H9 (cell line): Measurements from ENCODE around the gene CKS2. TPM values are rescaled to one million over a fixed set of nuclear protein-coding genes. Genes with fewer than 3 reads are reported as not detected.

Source experiments
- DNase-seq: peaks from one replicate; pipeline ENCODE4 v3.0.0-alpha.2; 2017
- H2AFZ ChIP-seq: one replicate; pipeline ENCODE4 v1.6.1; 2013; ENCODE audit warnings: mild to moderate bottlenecking, low read length, control low read depth, moderate library complexity
- H2AK5ac ChIP-seq: 2 replicates; pipeline ENCODE4 v1.6.1; 2013; ENCODE audit warnings: low read length, control low read depth, mixed read lengths; ENCODE audit not compliant: insufficient read length
- H2BK120ac ChIP-seq: one replicate; pipeline ENCODE4 v1.6.1; 2013; ENCODE audit warnings: low read depth, mild to moderate bottlenecking, low read length, control low read depth, inconsistent platforms; ENCODE audit not compliant: poor library complexity, severe bottlenecking
- H2BK12ac ChIP-seq: 2 replicates; pipeline ENCODE4 v1.6.1; 2013; ENCODE audit warnings: low read length, control low read depth, mixed read lengths, low read depth; ENCODE audit not compliant: insufficient read length
- H2BK15ac ChIP-seq: 2 replicates; pipeline ENCODE4 v1.6.1; 2013; ENCODE audit warnings: low read depth, low read length, control low read depth
- H2BK20ac ChIP-seq: one replicate; pipeline ENCODE4 v1.6.1; 2013; ENCODE audit warnings: low read depth, mild to moderate bottlenecking, low read length, control low read depth, inconsistent platforms; ENCODE audit not compliant: poor library complexity, severe bottlenecking
- H2BK5ac ChIP-seq: 2 replicates; pipeline ENCODE4 v1.6.1; 2013; ENCODE audit warnings: low read length, control low read depth, mixed read lengths; ENCODE audit not compliant: insufficient read length
- H3K14ac ChIP-seq: 2 replicates; pipeline ENCODE4 v1.6.1; 2013; ENCODE audit warnings: low read length, control low read depth; ENCODE audit not compliant: insufficient read depth
- H3K18ac ChIP-seq: 2 replicates; pipeline ENCODE4 v1.6.1; 2013; ENCODE audit warnings: low read depth, mild to moderate bottlenecking, mixed read lengths, low read length, control low read depth; ENCODE audit not compliant: insufficient read length
- H3K23ac ChIP-seq: 2 replicates; pipeline ENCODE4 v1.6.1; 2013; ENCODE audit warnings: low read length, control low read depth, mixed read lengths, low read depth; ENCODE audit not compliant: insufficient read length
- H3K23me2 ChIP-seq: 2 replicates; pipeline ENCODE4 v1.6.1; 2013; ENCODE audit warnings: low read depth, mild to moderate bottlenecking, mixed read lengths, low read length, control low read depth; ENCODE audit not compliant: insufficient read length, poor library complexity, severe bottlenecking
- H3K27ac ChIP-seq: 2 replicates; pipeline ENCODE4 v1.5.1; 2013; ENCODE audit warnings: low read length, control low read depth, mixed read lengths, low read depth; ENCODE audit not compliant: insufficient read length
- H3K27me3 ChIP-seq: 2 replicates; pipeline ENCODE4 v1.6.1; 2013; ENCODE audit warnings: low read length, control low read depth, inconsistent platforms; ENCODE audit not compliant: insufficient read depth
- H3K4ac ChIP-seq: 2 replicates; pipeline ENCODE4 v1.6.1; 2013; ENCODE audit warnings: low read depth, mild to moderate bottlenecking, control low read depth, inconsistent platforms, low read length, moderate library complexity
- H3K4me1 ChIP-seq: 2 replicates; pipeline ENCODE4 v1.6.1; 2013; ENCODE audit warnings: low read length, control low read depth, inconsistent platforms; ENCODE audit not compliant: insufficient read depth
- H3K4me2 ChIP-seq: 2 replicates; pipeline ENCODE4 v1.6.1; 2013; ENCODE audit warnings: low read length, control low read depth, mixed read lengths; ENCODE audit not compliant: insufficient read length, insufficient read depth
- H3K56ac ChIP-seq: 2 replicates; pipeline ENCODE4 v1.6.1; 2013; ENCODE audit warnings: low read depth, mild to moderate bottlenecking, mixed read lengths, low read length, control low read depth; ENCODE audit not compliant: insufficient read length
- H3K79me1 ChIP-seq: 2 replicates; pipeline ENCODE4 v1.6.1; 2013; ENCODE audit warnings: low read depth, mild to moderate bottlenecking, moderate library complexity, low read length, control low read depth, inconsistent platforms; ENCODE audit not compliant: insufficient read depth, poor library complexity, severe bottlenecking
- H3K79me2 ChIP-seq: 2 replicates; pipeline ENCODE4 v1.6.1; 2013; ENCODE audit warnings: low read length, control low read depth, inconsistent platforms; ENCODE audit not compliant: insufficient read depth
- H3K9ac ChIP-seq: 2 replicates; pipeline ENCODE4 v1.6.1; 2013; ENCODE audit warnings: low read length, control low read depth, mixed read lengths; ENCODE audit not compliant: insufficient read length; ENCODE audit errors: extremely low read depth
- H3K9me3 ChIP-seq: one replicate; pipeline ENCODE4 v1.6.1; 2013; ENCODE audit warnings: low read depth, low read length, inconsistent platforms; ENCODE audit not compliant: control insufficient read depth
- H3T11ph ChIP-seq: one replicate; pipeline ENCODE4 v1.6.1; 2013; ENCODE audit warnings: mild to moderate bottlenecking, low read length, control low read depth, inconsistent platforms
- H4K20me1 ChIP-seq: one replicate; pipeline ENCODE4 v1.6.1; 2013; ENCODE audit not compliant: control insufficient read depth, insufficient read length, insufficient read depth
- H4K5ac ChIP-seq: 2 replicates; pipeline ENCODE4 v1.6.1; 2013; ENCODE audit warnings: low read depth, mild to moderate bottlenecking, mixed read lengths, low read length, control low read depth; ENCODE audit not compliant: insufficient read length
- H4K8ac ChIP-seq: replicated peaks from 2 replicates; pipeline ENCODE4 v1.6.1; 2013; ENCODE audit warnings: low read length, control low read depth, mixed read lengths, low read depth; ENCODE audit not compliant: insufficient read length
- H4K91ac ChIP-seq: 2 replicates; pipeline ENCODE4 v1.6.1; 2013; ENCODE audit warnings: low read depth, mild to moderate bottlenecking, moderate library complexity, mixed read lengths, low read length, control low read depth; ENCODE audit not compliant: insufficient read length
- H3K27ac Mint-ChIP-seq, 3 experiments: 2 replicates in 2 of 3; 3 replicates in 1 of 3; pipeline ENCODE4 v1.8.0; 2020 to 2021; ENCODE audit warnings: mixed read lengths in 3 of 3, mild to moderate bottlenecking in 1 of 3, moderate library complexity in 1 of 3
- H3K27me3 Mint-ChIP-seq: 2 replicates; pipeline ENCODE4 v1.8.0; 2021; ENCODE audit warnings: low read depth, mild to moderate bottlenecking, moderate library complexity, mixed read lengths
- H3K36me3 Mint-ChIP-seq, 3 experiments: 2 replicates in 2 of 3; 3 replicates in 1 of 3; pipeline ENCODE4 v1.8.0; 2020 to 2021; ENCODE audit warnings: low read depth in 3 of 3, mixed read lengths in 3 of 3; ENCODE audit not compliant: insufficient read depth in 1 of 3
- H3K4me1 Mint-ChIP-seq, 2 experiments: 2 replicates each; pipeline ENCODE4 v1.8.0; 2020; ENCODE audit warnings: mixed read lengths in 2 of 2
- H3K4me3 Mint-ChIP-seq, 2 experiments: 2 replicates in 1 of 2; 3 replicates in 1 of 2; pipeline ENCODE4 v1.8.0; 2020 to 2021; ENCODE audit warnings: mild to moderate bottlenecking in 2 of 2, mixed read lengths in 2 of 2, moderate library complexity in 1 of 2
- H3K9me3 Mint-ChIP-seq, 2 experiments: 2 replicates in 1 of 2; 3 replicates in 1 of 2; pipeline ENCODE4 v1.8.0; 2020; ENCODE audit warnings: mild to moderate bottlenecking in 2 of 2, mixed read lengths in 2 of 2, moderate library complexity in 1 of 2
- CTCF ChIP-seq: fragments of 200-600 bp; sonication (generic); conservative IDR thresholded peaks from 3 replicates; pipeline ENCODE4 v1.8.0; 2021; ENCODE audit warnings: antibody characterized with exemption, mild to moderate bottlenecking
- WGBS: extraction: QIAGEN DNeasy Blood & Tissue Kit; methylation state at CpG from one replicate; pipeline ENCODE4 v1.1.7; 2013; ENCODE audit warnings: missing lambda C conversion rate, low lambda C conversion rate, mixed read lengths; ENCODE audit not compliant: insufficient read length; ENCODE audit errors: extremely low coverage; 5-methylcytosine and 5-hydroxymethylcytosine counted together
- total RNA-seq: library from RNA; stranded (reverse); gene quantifications from 2 replicates; pipeline ENCODE4 v1.2.1, GENCODE V29; 2021

The CKS2 gene
- total RNA-seq, 1 experiment from 2014 or later = 211 TPM

- no peak for DNase-seq
- no peak for TF ChIP-seq CTCF
- Histone ChIP-seq H3K9me3 (no peaks in the 10 kb centered on the region), H4K5ac (no peak overlapping the region), H3K9ac (no peak overlapping the region), H3K18ac (no peak overlapping the region), H3K23ac (no peak overlapping the region), H3K4ac (no peak overlapping the region), H4K8ac (no peak overlapping the region), H3K79me1 (no peaks in the 10 kb centered on the region), H3T11ph (no peak overlapping the region), H3K4me2 (no peak overlapping the region), H4K20me1 (no peaks in the 10 kb centered on the region), H3K79me2 (no peaks in the 10 kb centered on the region), H2BK15ac (no peak overlapping the region), H3K27ac (no peak overlapping the region), H2BK120ac (no peak overlapping the region), H3K27me3 (no peaks in the 10 kb centered on the region), H3K4me1 (no peaks in the 10 kb centered on the region; the same call in 1 of the 2 replicates), H2BK20ac (no peak overlapping the region), H3K14ac (no peak overlapping the region), H2BK12ac (no peak overlapping the region), H3K23me2 (no peaks in the 10 kb centered on the region), H3K56ac (no peak overlapping the region), H2AFZ (no peak overlapping the region), H2BK5ac (no peak overlapping the region), H4K91ac (no peak overlapping the region), H2AK5ac (no peak overlapping the region)
- H3K9me3 Mint-ChIP-seq = no peaks in the 10 kb centered on the region
- WGBS = no CpG with 5 or more reads among the region's 7 CpGs
- no peak overlapping the region for H3K27ac Mint-ChIP-seq
- peaks cover 8 to 10% of the 10 kb centered on the region in 2 experiments for H3K4me1 Mint-ChIP-seq
- peaks cover 4 to 14% (median 8%) of the 10 kb centered on the region in 3 experiments; a peak in 5 of 7 replicates for H3K36me3 Mint-ChIP-seq
- H3K27me3 Mint-ChIP-seq = no peaks in the 10 kb centered on the region
- H3K4me3 Mint-ChIP-seq = no peak overlapping the region
Measured at GRCh38 chr9:89284076-89284475, 26.9 kb upstream of the CKS2 start.
